GM19043 (cell line): ENCODE results near the gene ISM2.
A peak's percentile ranks its signal among the peaks of the same experiment; 100 is the strongest.

Source experiments
- ATAC-seq: cut with Tn5 transposase; IDR thresholded peaks from one replicate; pipeline ENCODE4 v1.9.1; 2021; ENCODE audit warnings: low read depth; ENCODE audit not compliant: unreplicated experiment

The ISM2 gene

DNA sequence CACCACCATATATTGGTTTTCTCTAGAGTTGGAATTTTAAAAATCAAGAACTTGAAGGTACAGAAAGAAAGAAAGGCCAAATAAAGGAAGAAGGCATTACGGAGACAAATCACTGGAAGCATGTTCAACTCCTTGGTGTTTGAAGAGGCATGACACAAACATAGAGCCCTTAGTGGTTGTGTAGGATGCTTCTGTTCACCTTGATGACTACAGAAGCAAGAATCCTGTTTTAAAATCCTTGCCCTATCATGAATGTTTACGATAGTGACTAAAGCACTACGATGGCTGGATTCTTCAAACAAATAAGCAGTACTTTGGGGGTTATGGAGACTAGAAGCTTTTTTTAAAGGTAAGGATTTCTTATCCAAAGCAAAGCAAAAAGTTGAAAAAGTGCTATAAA, 10.3 kb upstream of the ISM2 start:
- no peak for ATAC-seq

DNA sequence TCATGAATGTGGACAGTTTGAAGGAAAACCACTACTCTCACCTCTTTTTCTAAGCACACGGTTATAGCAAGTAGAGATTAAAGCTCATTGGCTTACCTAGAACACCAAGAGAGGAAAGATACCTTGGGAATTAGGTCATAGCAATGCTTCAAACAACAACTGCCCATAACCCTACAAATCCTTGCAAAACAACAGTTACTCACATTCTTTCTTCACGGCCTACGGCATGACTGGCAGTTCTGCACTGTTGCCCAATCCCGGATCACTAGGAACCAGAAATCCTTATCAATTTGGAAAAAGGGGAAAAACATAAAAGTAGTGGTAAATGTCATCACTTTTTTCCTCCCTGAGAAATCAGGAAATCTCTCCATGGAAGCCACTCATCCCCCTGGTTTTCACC, 9.6 kb upstream of the ISM2 start:
- ATAC-seq, result no peak

- ATAC-seq, result no peak
Observed at GRCh38 chr14:77507762-77508161, 9.1 kb upstream of the ISM2 start.

DNA sequence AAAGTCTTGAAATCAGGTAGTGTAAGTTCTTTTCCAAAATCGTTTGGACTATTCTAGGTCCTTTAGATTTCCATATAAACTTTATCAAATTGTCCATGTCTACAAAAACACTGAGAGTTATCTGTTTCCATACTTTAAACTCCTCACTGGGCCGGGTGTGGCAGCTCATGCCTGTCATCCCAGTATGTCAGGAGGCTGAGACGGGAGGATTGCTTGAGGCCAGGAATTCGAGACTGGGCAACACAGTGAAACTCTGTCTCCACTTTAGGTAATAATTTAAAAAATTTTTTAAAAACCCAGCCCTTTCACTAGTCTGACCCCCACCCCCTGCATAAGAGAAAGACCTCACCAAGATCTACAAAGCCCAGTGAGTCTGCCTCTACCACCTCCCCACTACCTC, 6.4 kb upstream of the ISM2 start:
- ATAC-seq, result no peak

DNA sequence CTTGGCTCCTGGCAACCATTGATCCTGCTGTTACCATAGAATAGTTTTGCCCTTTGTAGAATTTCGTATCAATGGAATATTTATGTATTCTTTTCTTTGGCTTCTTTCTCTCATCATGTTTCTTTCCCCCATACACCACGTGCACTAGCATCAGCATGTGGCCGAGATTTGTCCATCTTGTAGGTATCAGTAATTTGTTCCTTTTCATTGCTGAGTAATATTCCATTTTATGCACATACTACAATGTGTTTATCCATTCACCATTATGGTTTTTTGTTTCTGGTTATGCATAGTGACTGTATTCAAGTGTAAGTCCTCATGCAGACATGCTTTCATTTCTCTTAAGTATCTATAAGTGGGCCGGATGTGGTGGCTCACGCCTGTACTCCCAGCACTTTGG, 4.5 kb upstream of the ISM2 start:
- ATAC-seq, result no peak

- no peak for ATAC-seq
Observed at GRCh38 chr14:77502109-77502782, 3.6 kb upstream of the ISM2 start.

- ATAC-seq, result peak; percentile 26
Observed at GRCh38 chr14:77498984-77499527, 440 bp upstream of the ISM2 start.

DNA sequence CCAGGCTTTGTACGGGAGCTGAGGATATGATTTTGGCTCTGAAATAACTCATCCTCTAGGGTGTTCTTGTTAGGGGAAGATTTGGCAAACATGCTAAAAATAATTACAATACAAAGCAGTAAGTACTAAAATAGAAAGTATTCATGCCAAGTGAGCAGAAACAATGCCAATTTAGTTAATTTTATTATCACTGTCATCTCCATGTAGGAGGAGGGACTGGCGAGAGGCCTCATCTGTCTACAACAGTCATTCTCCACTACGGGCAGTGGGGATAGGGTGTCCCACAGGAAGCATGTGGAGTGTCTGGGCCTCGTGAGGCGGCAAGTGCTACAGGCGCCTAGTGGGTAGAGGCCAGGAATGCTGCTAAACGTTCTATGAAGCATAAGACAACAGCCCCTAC, 3.3 kb downstream of the ISM2 start:
- ATAC-seq, result no peak

GRCh38 chr14:77491056-77491455, 7.6 kb downstream of the ISM2 start:
- ATAC-seq, result no peak

GRCh38 chr14:77490347-77490986, 8.1 kb downstream of the ISM2 start:
- no peak for ATAC-seq

- no peak for ATAC-seq
Observed at GRCh38 chr14:77489041-77489440, 9.6 kb downstream of the ISM2 start.

DNA sequence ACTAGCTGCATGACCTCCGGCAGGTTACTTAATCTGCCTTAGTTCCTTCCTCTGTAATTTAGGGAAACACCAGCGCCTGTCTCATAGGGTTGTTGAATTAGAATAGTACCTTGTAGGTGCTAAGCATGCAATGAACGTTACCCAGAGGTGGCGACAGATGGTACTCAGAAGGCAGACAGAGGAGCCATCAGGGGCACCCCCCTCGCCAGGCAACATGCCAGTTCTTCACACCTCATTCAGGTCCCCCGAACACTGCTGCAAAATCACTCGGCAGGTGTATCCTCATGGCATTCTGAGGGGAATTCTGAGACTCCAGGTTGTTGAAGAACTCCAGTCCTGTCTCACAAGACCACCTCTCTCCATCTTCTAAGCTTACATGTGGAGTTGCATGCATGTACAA, 10.1 kb downstream of the ISM2 start:
- no peak for ATAC-seq

GRCh38 chr14:77485901-77486678, 12.5 kb downstream of the ISM2 start:
- no peak for ATAC-seq

- no peak for ATAC-seq
Observed at GRCh38 chr14:77485256-77485655, 13.4 kb downstream of the ISM2 start.

DNA sequence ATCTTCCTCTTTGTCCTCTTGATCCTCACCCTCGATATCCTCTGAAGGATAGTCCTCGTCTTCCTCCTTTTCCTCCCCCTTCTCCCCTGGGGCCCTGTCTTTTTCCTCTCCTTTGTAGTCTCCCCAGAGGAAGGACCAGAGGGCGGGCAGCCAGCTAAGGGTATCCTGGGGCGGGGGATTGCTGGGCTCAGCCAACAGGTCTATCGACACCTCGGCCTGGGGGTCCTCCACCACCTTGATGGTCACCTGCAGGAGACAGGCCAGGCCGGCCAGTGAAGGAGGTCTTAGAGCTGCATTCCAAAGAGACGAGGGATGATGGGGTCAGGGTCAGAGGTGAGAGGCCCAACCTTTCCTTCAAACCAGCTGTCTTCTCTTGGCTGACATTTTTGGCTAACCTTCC, 16.2 kb downstream of the ISM2 start:
- no peak for ATAC-seq

DNA sequence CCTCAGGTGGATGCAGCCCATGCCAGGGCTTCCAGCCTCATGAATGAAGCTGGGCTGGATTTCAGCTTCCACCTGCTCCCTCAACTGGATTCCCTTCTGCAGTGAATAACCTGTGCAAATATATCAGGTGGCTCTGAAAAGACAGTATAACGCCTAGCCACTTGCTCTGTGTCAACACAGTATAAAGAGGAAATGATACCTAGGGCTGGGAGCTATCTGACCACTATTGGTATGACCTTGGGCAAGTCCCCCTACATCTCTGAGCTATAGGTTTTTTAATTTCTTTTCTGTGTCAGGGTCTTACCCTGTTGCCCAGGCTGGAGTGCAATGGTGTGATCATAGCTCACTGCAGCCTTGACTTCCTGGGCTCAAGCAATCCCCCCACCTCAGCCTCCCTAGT, 19.8 kb downstream of the ISM2 start:
- ATAC-seq, result peak; percentile 95

DNA sequence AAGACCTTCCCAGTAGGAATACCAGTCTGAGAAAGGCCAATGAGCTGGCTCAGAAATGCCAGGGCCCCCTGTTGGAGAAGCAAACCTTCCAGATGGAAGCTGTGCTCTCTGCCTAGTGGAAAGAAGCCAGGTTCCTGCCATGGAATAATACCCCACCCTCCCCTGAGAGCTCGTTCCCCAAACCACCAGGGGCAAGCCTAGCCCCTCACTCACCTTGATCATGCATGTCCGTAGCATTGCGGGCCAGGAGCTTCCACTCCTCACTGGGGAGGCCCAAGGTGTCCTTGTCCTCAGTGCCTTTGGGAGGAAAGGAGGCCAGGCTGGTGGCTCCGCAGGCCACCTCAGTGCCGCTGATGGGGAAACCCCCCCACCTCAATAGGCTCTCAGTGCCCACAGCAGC, 20.6 kb downstream of the ISM2 start:
- ATAC-seq, result no peak

DNA sequence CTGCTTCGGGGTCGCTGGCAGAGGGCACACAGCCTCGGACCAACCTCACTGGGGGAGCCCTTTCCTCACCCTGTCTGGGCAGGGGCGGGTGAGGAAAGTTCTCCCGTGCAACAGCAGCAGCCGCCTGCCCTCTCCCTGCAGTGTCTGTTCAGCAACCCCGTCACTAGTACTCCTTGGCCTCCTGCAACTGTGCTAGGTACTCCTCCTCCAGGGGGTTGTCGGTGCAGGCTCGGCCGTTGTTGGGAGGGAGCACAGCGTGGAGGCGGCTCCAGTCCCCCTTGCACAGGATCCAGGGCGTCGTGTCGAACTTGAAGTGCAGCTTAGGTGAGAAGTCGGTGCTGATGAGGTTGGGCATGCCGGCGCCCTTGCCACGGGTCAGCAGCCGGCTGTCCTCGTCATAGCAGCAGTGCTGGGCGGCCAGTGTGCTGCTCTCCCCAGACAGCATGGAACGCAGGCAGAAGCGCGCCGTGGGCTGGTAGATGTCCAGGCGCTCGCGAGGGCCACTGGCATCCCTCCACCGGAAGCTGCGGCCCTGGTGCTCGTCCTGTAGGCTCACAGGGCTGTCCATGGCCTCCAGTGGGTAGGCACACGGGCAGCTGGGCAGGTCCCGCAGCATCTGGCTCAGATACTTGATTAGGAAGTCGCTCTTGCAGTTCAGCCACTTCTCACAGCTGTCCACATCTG, 23.0 kb downstream of the ISM2 start:
- no peak for ATAC-seq

DNA sequence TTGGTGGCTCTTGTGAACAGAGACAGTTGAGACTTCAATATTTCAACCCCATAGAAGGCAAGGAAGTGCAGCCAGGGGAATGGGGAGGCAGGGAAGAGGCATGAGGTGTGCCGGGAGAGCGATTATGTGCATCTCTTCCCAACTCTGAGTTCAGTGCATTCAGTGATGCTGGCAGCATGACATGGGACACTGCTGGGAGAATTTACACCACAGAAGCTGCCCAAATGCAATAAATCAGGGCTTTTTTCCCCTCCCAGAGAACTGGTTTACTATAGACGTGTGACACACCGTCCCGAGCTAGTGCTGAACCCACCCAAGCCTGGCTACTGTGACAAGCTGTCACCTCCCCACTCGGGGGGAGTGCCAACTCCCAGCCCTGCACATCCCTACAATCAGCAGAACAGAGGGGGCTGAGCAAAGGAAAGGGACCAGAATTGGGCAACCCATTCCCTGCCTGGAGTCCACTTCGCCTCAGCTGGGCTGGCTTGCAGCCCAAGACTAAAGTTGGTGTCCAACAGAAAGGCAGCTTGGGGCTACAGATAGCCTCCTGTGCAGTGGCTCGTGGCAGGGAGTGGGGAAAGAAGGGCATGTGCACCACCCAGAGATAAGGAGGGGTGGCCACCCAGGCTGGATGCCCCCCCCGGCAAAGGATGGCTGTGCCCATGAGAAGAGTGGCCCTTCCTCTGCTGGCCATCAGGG, 24.0 kb downstream of the ISM2 start:
- ATAC-seq, result no peak

GRCh38 chr14:77473921-77474320, 24.7 kb downstream of the ISM2 start:
- ATAC-seq, result no peak
